Glutamatergic neuron (in vitro differentiated cells): ENCODE data around the gene EPGN. TPM values are rescaled to one million over a fixed set of nuclear protein-coding genes. Genes with fewer than 3 reads are reported as not detected.

Experiments
- DNase-seq: peaks from one replicate; pipeline ENCODE4 v3.0.0; 2022
- H3K27ac Mint-ChIP-seq: one replicate; pipeline ENCODE4 v1.8.0; 2020; ENCODE audit warnings: mild to moderate bottlenecking, mixed read lengths, inconsistent platforms; ENCODE audit not compliant: unreplicated experiment
- H3K27me3 Mint-ChIP-seq: one replicate; pipeline ENCODE4 v1.8.0; 2020; ENCODE audit warnings: mild to moderate bottlenecking, moderate library complexity, mixed read lengths, inconsistent platforms; ENCODE audit not compliant: unreplicated experiment
- H3K36me3 Mint-ChIP-seq: one replicate; pipeline ENCODE4 v1.8.0; 2020; ENCODE audit warnings: mild to moderate bottlenecking, mixed read lengths, inconsistent platforms; ENCODE audit not compliant: unreplicated experiment
- H3K4me1 Mint-ChIP-seq: one replicate; pipeline ENCODE4 v1.8.0; 2020; ENCODE audit warnings: mild to moderate bottlenecking, low read depth, mixed read lengths, inconsistent platforms; ENCODE audit not compliant: unreplicated experiment
- H3K4me3 Mint-ChIP-seq: one replicate; pipeline ENCODE4 v1.8.0; 2020; ENCODE audit warnings: mild to moderate bottlenecking, mixed read lengths, inconsistent platforms; ENCODE audit not compliant: unreplicated experiment
- H3K9me3 Mint-ChIP-seq: one replicate; pipeline ENCODE4 v1.8.0; 2020; ENCODE audit warnings: mild to moderate bottlenecking, moderate library complexity, mixed read lengths, inconsistent platforms; ENCODE audit not compliant: unreplicated experiment
- CTCF ChIP-seq: fragments of 200-600 bp; sonication (generic); IDR thresholded peaks from one replicate; pipeline ENCODE4 v1.5.0; 2021; ENCODE audit not compliant: partially characterized antibody, unreplicated experiment
- total RNA-seq: library from RNA; stranded (reverse); fragmentation: NEBNext Ultra II Directional; extraction: Animal tissue kit (Norgen Biotek cat#: 25700); gene quantifications from one replicate; pipeline ENCODE4 v1.2.1, GENCODE V29; 2021; ENCODE audit not compliant: unreplicated experiment

Gene EPGN
- total RNA-seq, 1 donor from 2014 or later, result not detected

- H3K36me3 Mint-ChIP-seq, result no peaks in the 10 kb centered on the region
- no peak for TF ChIP-seq CTCF
- no peaks in the 10 kb centered on the region for H3K27me3 Mint-ChIP-seq
- no peak overlapping the region for H3K27ac Mint-ChIP-seq
- no peaks in the 10 kb centered on the region for H3K9me3 Mint-ChIP-seq
- H3K4me3 Mint-ChIP-seq, result no peak overlapping the region
- no peaks in the 10 kb centered on the region for H3K4me1 Mint-ChIP-seq
- DNase-seq, result no peak
Measured at GRCh38 chr4:74291471-74291870, 16.8 kb upstream of the EPGN start.

- no peak overlapping the region for H3K4me3 Mint-ChIP-seq
- no peaks in the 10 kb centered on the region for H3K9me3 Mint-ChIP-seq
- H3K27me3 Mint-ChIP-seq, result no peaks in the 10 kb centered on the region
- H3K36me3 Mint-ChIP-seq, result no peaks in the 10 kb centered on the region
- H3K27ac Mint-ChIP-seq, result no peak overlapping the region
- DNase-seq, result no peak
- TF ChIP-seq CTCF, result no peak
- no peaks in the 10 kb centered on the region for H3K4me1 Mint-ChIP-seq
Measured at GRCh38 chr4:74292111-74292870, 16.0 kb upstream of the EPGN start.

GRCh38 chr4:74293558-74293957, 14.7 kb upstream of the EPGN start:
- DNase-seq, result no peak
- Mint-ChIP-seq H3K4me1 (no peaks in the 10 kb centered on the region), H3K27me3 (no peaks in the 10 kb centered on the region), H3K4me3 (no peak overlapping the region), H3K27ac (no peak overlapping the region), H3K9me3 (no peaks in the 10 kb centered on the region), H3K36me3 (no peaks in the 10 kb centered on the region)
- no peak for TF ChIP-seq CTCF

GRCh38 chr4:74294681-74295080, 13.6 kb upstream of the EPGN start:
- Mint-ChIP-seq H3K9me3 (no peaks in the 10 kb centered on the region), H3K27ac (no peak overlapping the region), H3K4me1 (no peaks in the 10 kb centered on the region), H3K36me3 (no peaks in the 10 kb centered on the region), H3K27me3 (no peaks in the 10 kb centered on the region), H3K4me3 (no peak overlapping the region)
- TF ChIP-seq CTCF, result no peak
- DNase-seq, result no peak

GRCh38 chr4:74297539-74297938, 10.7 kb upstream of the EPGN start:
- H3K27me3 Mint-ChIP-seq, result no peaks in the 10 kb centered on the region
- no peak for TF ChIP-seq CTCF
- no peaks in the 10 kb centered on the region for H3K4me1 Mint-ChIP-seq
- H3K27ac Mint-ChIP-seq, result no peak overlapping the region
- no peaks in the 10 kb centered on the region for H3K36me3 Mint-ChIP-seq
- H3K4me3 Mint-ChIP-seq, result no peak overlapping the region
- H3K9me3 Mint-ChIP-seq, result no peaks in the 10 kb centered on the region
- no peak for DNase-seq
